ENCODE measurements around the gene ZNF687.

The ZNF687 gene

DNA sequence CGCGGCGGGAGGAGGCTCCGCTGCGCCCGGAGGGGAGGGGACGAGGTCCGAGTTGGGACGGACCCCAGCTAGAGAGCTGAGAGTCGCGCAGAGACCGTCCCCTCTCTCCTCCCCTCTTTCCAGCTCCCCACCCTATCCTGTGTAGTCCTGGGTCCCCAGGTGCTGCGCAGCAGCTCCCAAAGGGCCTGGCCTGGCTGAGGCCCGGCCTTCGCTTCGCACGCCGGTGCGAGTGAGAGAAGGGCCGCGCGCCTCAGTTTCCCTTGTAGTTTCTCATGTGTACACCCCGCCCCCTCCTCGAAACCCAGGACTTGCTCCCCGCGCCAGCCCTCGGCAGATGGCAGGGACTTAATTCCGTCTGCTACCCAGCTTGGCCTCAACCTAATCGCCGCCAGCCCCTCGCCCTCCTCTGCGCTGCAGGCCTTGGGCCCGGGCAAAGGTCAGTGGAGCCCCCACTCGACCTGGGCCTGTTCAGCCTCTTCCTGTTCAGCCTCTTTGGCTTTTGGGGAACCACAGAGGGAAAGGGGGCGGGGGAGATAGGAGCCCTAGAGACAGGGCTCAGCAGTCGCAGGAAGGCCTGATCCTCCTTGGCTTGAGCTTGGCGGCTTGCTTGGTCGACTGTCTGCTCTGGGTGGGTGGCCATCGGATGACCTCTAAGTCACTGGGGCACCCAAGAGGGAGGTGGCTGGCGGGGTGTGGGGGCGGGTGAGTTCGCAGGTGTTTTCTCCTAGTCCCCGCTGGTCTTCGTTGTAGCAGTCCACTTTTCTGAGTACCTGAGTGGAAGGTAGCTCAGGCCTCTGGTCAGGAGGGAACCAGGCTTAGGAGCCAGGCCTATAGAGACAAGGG lies 1.0 kb downstream of the ZNF687 start:
- no peak for FAIRE-seq

DNA sequence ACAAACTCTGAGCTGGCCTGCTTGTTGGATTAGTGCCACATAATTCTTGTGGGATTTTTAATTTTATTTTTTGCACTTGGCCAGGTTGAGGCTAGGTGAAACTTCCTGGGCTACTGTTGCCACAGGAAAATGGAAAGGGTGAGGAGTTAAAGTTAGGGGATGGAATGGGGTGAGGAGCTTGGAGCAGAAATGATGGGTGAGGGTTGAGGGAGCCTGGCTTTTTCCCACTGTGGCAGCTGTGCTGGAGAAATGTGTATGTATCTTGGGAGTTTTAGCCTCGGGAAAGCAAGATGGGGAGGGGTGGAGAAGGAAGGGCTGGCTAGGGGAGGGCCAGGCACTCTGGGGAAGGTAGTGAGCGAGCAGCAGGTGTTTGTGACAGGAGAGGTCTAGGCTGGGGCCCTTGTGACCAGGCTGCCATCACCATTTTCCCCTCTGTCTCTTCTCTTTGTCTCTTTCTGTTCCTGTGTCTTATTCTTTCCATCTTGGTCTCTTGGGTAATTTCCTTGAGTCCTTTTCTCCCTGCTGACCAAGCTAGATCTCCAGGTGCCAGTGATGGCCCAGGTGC lies 2.0 kb downstream of the ZNF687 start:
- no peak for FAIRE-seq

- FAIRE-seq: no peak
These were observed 4.7 kb downstream of the ZNF687 start for GRCh38 chr1:151286619-151287340.

- no peak for FAIRE-seq
These were observed 5.2 kb downstream of the ZNF687 start for GRCh38 chr1:151287341-151287699.

DNA sequence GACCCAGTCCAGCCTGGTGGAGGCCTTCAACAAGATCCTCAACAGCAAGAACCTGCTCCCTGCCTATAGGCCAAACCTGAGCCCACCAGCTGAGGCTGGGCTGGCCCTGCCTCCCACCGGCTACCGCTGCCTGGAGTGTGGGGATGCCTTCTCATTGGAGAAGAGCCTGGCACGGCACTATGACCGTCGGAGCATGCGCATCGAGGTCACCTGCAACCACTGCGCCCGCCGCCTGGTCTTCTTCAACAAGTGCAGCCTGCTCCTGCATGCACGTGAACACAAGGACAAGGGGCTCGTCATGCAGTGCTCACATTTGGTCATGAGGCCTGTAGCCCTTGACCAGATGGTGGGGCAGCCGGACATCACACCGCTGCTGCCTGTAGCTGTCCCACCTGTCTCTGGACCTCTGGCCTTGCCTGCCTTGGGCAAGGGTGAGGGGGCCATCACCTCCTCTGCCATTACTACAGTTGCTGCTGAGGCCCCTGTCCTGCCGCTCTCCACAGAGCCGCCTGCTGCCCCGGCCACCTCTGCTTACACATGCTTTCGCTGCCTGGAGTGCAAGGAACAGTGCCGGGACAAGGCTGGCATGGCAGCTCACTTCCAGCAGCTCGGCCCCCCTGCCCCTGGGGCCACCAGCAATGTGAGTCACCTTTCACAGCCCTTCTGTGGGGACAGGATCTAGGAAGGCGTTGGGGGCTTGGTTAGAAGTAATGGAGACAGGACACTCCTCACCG lies 5.8 kb downstream of the ZNF687 start:
- FAIRE-seq: no peak

GRCh38 chr1:151288502-151288901 lies 6.4 kb downstream of the ZNF687 start:
- FAIRE-seq: no peak

GRCh38 chr1:151289080-151289935 lies 7.2 kb downstream of the ZNF687 start:
- FAIRE-seq: no peak

- FAIRE-seq: no peak
These were observed 8.1 kb downstream of the ZNF687 start for GRCh38 chr1:151289991-151290708.

GRCh38 chr1:151290709-151291303 lies 8.7 kb downstream of the ZNF687 start:
- FAIRE-seq: no peak

DNA sequence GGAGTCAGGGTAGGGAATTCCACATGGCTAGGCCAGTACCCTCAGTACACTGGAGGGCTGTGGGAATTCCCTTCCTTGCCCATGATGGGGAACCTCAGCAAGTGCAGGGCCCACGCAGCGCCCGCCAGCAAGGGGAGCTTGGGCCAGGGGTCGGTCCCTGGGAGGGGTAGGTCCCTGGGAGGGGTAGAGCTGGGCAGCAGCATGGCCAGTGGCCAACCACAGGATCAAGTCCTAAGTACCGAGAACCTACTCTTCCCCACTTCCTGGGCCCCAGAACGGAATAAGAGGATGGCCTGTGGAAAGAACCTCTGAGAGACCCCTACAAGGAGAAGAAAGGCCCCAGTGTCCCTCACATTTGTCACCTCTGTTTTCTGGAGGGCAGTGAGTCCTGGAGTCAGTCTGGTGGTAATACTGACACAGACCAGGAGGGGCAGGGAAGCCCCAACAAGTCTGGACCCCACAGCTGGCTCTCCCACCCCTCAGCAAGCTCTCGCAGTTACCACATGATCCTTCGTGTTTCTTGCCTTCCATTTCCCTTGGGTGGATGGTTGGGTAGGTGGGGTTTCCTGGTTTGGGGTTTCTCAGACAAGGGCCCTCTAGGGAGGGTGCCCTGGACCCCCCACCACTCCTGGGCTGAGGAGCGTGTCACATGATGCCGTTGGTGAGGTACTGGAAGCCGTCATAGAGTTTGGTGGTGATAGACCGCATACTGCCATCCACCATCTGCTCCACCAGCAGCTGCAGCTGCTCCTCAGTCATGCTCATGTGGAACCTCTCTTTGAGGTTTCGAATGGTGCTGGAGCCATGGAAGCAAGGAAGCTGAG lies 10.3 kb downstream of the ZNF687 start:
- no peak for FAIRE-seq

DNA sequence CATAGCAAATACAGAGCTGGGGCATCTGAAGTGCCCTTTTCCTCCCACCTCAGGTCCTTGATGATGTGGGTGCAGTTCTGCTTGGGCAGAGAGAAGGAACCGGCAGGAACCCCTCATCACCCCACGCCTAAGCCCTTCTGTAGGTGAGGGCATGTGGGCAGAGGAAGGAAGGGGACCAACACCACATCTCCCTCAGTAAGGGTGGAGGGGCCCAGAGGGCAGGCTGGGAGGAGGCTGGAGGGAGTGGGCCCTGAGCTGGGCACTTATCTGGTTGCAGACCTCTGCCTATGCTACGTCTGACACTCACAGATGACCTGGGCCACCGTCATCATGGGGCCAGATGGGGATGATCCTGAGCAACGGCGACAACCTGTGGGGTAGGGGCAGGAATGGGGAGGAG lies 11.0 kb downstream of the ZNF687 start:
- no peak for FAIRE-seq

GRCh38 chr1:151294742-151295462 lies 12.8 kb downstream of the ZNF687 start:
- no peak for FAIRE-seq

GRCh38 chr1:151309811-151310323 lies 27.8 kb downstream of the ZNF687 start:
- FAIRE-seq: no peak

GRCh38 chr1:151311011-151311410 lies 28.9 kb downstream of the ZNF687 start:
- FAIRE-seq: no peak

DNA sequence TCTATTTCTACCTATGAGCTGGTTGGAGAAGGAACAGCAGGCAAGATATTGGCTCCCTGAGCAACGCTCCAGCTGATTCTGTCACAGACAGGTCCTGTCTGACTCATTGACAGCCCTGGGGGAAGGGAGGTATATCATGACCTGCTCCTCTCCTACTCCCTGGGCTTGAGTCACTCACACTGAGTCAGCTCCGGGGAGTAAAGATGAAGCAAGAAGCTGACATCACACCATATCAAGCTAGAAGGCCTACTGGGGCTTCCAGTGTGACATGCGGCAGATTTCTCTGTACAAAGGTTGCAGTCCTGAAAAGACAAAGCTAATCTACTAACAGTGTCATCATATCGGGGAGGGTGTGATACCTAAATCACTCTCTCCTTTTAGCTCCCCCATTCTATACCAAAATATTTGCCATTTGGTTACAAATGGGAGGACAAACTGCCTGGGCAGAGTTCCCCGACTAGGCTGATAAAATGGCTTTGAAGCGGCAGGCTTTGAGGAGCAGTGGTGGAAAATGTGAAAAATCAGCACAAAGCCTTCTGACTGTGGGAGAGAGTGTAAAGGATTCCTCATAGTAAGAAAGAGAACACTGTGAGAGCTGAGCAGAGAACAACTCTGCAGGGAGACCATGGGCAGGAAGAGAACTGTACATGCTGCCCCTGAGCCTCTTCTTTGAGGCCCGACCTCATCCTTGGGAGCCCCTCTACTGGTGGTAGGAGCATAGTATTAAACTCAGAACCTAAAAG lies 29.7 kb downstream of the ZNF687 start:
- FAIRE-seq: no peak

DNA sequence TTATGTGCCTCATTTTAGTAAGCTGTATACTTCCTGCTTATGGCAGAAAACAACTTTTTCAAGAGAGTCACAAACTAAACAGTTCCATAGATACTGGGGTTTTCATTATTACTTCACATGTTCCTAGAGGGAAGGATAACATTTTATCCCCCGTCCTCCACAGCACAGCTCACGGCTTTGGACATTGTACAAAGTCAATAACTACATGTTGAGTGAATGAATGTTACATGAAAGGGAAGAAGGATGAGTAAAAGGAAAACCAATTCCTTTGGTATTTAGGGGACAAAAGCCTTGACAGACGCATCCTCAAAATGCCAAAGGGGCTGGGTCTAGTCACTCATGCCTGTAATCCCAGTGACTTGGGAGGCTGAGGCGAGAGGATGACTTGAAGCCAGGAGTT lies 30.3 kb downstream of the ZNF687 start:
- no peak for FAIRE-seq

DNA sequence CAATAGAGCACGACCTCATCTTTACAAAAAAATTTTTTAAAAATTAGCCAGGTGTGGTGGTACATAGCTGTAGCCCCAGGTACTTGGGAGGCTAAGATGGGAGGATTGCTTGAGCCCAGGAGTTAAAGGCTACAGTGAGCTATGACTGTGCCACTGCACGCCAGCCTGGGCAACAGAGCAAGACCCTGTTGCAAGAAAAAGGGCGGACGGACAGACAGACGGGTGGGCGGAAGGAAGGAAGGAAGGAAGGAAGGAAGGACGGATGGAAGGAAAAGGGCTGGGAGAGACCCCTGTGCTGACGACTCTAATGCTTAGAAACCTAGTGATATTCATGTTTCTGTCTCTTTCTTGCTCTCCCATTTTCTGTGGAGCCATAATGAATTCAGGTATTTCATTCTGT lies 30.7 kb downstream of the ZNF687 start:
- FAIRE-seq: no peak

DNA sequence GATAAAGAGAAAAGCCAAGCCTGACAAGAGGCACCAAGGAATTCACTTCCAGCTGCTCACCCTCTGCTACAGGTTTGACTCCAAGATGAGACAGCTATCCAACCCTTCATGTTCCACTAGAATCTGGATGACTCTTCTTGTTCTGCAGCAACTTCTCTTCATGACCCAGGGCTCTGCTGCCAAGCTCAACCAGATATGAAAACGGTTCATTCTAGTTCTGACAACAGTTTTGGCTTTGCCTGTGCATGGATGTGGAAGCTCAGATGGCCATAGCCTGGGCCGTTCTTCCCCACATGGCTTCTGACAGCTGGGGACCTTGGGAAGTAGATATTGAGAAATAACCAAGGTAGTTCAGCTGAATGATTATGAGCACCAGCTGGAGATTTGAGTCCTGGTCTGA lies 31.4 kb downstream of the ZNF687 start:
- no peak for FAIRE-seq
